Measurements from ENCODE around the gene CDC14B.

Gene CDC14B

DNA sequence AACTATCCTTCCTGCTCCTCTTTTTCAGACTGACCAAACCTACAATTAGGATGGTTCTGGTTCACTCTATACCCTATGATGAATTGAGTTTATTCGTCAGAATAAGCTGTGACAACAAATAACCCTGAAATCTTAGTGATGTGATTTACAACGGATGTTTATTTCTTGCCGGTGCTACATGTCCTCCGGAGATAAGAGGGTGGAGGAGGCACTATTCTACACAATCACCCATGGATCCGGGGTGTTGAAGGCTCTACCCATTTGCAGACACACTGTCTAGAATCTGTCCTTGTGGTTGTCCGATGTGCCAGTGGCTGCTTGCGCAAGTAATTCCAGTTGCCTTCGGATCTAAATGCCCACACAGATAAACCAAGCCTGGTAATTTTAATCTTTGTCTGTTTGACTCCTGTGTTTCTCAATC lies 44.7 kb downstream of the CDC14B start:
- TF ChIP-seq GATA2 (IDR thresholded peaks at IDR 0.05; ENCODE audit: low read depth, low read length), result no peak
- no peak for TF ChIP-seq GATA3 (IDR thresholded peaks at IDR 0.05; ENCODE audit: low read depth, low read length)

DNA sequence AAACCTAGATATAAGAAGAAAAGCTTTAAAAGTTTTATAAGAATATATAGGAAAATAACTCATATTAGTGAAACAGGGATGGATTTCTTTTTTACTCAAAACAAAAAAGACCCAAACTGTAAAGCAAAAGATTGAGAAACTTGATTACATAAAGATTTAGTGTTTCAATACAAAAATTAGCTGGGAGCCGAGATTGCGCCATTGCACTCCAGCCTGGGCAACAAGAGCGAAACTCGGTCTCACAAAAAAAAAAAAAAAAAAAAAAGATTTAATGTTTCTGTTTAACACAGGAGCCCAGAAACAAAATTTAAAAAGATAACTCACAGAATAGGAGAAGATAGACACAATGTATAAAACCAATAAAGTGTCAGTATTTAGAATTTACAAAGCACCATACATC lies 45.2 kb downstream of the CDC14B start:
- TF ChIP-seq GATA2 (IDR thresholded peaks at IDR 0.05; ENCODE audit: low read depth, low read length) (no peak), GATA3 (IDR thresholded peaks at IDR 0.05; ENCODE audit: low read depth, low read length) (no peak)

DNA sequence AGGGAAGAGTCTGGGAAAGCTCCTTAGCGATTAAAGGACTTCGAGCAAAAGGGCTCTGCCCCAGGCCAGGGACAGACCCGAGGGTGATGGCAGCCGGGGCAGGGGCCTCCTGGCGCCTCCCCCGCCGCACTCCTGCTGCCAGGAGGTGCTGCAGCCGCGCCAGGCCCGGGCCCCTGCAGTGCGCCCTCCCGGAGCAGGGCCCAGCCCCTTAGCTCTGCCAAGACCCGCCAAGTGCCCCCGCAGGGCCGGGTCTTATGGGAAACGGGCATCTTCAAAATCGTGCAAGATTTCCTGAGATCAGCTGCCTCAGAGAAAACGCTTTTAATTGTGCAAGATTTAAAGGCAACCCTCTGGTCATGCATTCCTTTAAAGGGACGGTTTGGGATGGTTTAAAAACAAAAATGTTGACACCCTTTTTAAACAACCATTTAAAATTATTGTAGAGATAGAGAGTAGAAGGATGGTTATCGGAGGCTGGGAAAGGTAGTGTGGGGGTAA lies 52.4 kb downstream of the CDC14B start:
- no peak for TF ChIP-seq GATA2 (IDR thresholded peaks at IDR 0.05; ENCODE audit: low read depth, low read length)
- TF ChIP-seq GATA3 (IDR thresholded peaks at IDR 0.05; ENCODE audit: low read depth, low read length), result no peak

DNA sequence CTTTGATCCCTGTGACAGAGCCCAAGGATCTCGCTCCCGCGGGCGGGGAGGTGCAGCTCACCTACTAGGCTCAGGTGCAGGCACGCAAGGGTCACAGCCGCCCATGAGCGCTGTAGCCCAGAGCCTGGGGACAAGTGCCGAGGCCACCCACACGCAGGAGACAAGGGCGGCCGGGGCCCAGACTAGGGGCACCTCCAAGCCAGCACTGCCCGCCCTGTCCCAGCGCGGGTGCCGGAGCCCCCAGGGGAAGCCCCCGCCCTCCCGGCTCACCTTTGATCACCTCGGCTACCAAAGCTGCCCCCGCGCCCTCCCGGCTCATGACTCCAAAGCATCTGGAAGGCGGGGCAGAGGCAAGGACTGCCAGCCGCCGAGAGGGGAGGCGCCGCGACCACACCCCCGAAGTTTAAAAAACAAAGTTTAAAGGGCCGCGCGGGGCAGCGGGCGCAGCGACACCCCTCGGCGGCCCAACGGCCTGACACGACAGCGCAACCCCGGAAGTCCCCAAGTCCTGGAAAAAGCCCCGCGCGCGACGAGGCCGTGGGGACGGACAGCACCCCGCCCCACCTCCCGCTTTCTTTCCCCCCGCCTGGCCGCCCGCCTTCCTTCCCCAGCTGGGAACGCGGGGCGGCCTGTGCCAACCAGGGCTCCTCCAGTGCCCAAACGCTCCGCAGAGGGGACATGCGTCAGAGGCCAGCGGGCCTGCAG lies 53.0 kb downstream of the CDC14B start:
- TF ChIP-seq GATA2 (IDR thresholded peaks at IDR 0.05; ENCODE audit: low read depth, low read length) (no peak), GATA3 (IDR thresholded peaks at IDR 0.05; ENCODE audit: low read depth, low read length) (no peak)

DNA sequence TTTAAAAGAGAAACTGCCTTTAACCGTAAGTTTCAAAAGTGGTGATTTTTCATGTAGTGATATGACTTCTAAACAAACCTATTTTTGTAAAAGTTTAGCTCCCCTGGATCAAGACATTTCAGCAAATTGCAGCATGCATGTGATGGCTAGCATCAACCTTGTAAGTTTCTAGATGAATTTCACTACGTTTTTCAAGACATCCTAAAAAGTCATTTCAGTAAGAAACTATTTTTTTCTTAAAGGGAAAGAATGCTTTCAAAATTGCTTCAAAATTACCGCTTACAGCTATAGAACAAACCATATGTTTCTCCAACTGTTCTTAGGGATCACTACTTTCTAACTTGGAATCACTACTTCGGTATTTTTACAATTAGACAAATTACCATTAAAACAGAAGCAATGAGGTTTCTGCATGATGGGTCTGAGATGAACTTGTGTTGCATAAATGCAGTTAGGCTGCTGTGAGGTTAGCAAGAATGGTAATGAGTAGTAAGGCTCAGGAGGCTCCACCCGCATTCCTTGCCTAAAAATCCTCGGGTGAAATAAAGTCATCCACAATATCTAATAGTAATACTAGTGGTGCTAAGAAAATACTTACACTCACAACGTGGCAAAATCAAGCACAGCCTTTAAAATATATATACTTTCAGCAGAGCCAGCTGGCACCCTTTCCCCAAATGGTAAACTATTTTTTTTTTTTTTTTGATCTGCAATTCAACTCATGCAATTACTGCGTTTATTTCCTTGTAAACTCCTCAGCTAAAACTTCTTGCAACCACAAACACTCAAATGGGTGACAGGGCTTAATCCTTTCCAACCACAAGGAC lies 53.8 kb downstream of the CDC14B start:
- no peak for TF ChIP-seq GATA3 (IDR thresholded peaks at IDR 0.05; ENCODE audit: low read depth, low read length)
- TF ChIP-seq GATA2 (IDR thresholded peaks at IDR 0.05; ENCODE audit: low read depth, low read length), result no peak

DNA sequence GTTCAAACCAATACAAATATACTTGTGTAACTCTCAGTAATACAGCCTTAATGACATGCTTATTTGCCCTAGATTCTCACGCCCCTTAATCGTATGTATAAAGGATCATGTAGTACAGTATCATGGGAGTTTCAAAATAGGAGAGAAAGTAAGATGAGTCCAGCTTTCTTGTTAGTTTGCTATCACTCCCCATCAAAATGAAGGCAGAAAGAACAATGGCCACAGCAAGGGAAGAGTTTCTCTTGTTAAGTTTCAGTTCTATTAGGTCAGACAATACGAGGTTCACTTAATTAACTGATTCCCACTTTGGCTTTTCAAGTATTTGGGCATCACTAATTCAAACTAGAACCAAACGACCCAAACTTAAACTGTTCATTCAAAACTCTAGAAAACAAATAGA lies 55.4 kb downstream of the CDC14B start:
- TF ChIP-seq GATA2 (IDR thresholded peaks at IDR 0.05; ENCODE audit: low read depth, low read length) (no peak), GATA3 (IDR thresholded peaks at IDR 0.05; ENCODE audit: low read depth, low read length) (no peak)

DNA sequence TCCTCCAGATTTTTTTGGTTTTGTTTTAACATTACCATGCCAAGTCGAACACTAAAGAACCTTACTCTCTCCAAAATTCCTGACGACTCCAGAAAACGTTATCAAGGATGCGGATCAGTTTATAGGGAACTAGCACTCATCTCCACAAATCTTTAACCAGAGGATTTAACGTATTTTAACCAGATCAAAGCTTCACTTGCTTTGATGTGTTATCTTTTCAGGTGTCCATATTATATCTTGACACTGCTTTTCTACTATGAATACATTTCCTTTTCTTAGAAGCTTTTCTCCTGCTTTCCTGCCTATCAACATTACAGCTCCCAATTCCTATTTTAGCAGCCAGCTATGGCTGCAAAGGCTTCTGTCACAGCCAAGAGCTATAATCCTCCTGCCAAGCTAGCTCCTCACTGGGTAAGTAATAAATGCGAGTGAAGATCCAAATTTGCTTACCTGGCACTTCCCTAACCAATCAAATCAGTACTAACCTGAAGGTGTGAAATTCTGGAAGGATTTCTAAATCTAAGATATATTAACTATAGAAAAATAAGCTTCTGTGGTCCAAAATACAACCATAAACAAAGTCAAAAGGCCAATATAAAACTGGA lies 60.2 kb downstream of the CDC14B start:
- TF ChIP-seq GATA3 (IDR thresholded peaks at IDR 0.05; ENCODE audit: low read depth, low read length) (no peak), GATA2 (IDR thresholded peaks at IDR 0.05; ENCODE audit: low read depth, low read length) (no peak)

DNA sequence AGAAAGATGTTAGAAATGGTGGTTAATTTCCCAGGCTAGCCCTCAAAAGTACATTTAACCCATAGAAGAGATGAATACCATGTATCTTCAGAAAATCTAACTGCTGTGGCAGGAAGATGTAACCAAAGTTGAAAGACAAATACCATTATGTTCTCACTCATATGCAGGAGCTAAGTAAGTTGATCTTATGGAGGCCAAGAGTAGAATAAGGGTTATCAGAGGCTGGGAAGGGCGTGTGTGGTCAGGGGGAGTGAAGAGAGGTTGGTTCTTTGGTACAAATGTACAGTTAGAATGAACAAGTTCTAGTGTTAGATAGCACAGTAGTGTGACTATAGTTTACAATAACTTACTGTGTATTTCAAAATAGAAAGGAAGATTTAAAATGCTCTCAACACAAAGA lies 61.7 kb downstream of the CDC14B start:
- TF ChIP-seq GATA3 (IDR thresholded peaks at IDR 0.05; ENCODE audit: low read depth, low read length) (no peak), GATA2 (IDR thresholded peaks at IDR 0.05; ENCODE audit: low read depth, low read length) (no peak)

DNA sequence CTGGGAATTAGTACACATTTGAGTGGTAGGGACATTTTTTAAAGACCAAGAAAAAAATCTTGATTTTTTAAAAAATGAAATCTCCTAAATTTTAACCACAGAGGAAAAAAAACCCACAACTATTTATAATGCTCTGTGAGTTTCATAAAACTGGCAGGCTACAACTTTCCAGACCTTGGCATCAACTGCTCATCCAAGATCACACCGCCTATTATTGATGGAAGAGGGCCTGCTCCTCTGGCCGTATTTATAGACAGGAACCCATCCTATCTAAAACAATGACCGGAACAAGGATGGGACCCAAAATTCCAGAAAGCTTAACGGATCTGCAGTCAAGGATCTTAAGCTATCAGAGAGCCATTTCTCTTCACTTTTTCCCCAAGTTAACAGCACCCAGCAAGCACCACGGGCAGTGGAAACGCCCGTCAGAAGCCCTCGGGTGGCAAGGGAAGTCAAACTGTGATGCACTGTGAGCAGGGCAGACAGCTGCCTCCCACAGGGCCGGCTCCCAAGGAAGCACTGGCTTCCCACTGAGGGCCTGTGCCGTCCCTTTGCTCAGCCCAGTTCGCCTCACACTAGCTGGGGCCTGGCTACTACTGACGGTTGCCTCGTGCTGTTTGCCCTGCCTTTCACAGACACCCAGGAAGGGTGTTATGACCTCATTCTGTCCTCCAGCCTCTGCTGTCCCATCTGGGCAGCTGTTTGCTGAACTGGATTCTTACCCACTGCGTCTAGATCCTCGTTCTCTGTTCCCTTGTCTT lies 62.8 kb downstream of the CDC14B start:
- TF ChIP-seq GATA3 (IDR thresholded peaks at IDR 0.05; ENCODE audit: low read depth, low read length) (no peak), GATA2 (IDR thresholded peaks at IDR 0.05; ENCODE audit: low read depth, low read length) (no peak)

DNA sequence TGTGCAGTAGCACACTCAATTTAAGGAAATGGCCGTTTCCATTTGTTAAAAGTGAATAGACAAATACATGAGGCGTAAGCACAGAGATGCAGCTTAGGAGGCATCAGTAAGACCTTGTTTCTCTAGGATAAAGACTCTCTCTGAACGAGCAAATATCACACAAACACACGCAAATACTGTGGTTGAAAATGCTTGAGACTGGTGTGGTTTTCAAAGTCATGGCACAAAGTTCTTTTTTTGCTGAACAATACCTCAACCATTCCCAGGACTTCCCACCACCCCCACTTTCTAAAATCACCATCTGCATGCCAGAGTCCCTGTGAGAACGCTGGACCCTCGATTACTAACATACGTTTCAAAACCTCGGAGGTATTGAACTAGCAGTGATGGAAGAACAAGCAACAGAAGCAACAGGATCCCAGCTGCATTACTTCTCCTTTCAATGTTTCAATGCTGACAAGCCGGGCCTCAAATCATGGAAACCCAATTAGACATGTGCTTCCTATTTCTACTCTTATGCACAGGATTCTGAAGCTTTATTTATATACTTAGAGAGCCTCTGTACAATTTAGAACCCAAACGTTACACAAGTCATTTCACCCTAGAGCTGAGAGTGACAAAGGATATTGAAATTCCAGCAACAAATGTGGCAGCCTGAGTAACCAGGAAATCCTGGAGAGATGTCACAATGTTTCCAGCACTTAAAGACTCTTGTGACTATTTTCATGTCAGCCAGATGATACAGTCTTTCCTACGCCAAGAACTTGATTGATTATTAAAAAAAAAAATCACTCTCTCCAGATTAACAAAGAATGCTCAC lies 63.9 kb downstream of the CDC14B start:
- TF ChIP-seq GATA2 (IDR thresholded peaks at IDR 0.05; ENCODE audit: low read depth, low read length) (no peak), GATA3 (IDR thresholded peaks at IDR 0.05; ENCODE audit: low read depth, low read length) (no peak)

DNA sequence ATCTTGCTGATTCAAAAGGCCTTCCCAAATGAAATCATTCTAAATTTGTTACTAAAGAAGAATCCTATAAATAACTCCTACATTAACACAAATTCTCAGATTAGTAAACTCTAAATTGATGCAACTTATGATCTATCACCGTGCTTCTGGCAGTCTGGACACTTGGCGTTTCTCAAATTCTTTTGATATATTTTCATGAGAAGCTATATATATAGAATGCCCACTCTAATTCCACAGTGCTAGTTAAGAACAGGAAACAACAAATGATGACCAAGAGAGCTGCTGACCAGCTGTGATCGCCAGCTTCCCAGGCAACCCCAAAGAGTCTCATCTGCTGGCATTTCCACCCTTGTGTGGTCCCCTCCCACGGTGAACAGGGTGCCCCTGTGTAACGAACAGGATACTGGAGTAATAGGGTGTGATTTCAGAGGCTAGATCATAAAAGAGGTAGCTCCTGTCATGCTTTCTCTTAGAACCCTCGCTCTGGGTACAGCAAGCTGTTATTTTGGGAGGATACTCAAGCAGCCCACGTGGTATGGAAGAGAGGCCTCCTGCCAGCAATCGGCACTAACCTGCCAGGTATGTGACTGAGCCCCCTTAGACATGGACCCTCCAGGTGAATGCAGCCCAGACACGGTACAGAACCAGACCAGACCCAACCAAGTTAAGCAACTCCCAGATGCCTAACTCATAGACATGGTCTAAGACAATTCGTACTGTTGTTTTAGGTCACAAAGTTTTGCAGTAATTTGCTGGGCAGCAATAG lies 64.7 kb downstream of the CDC14B start:
- TF ChIP-seq GATA2 (IDR thresholded peaks at IDR 0.05; ENCODE audit: low read depth, low read length) (no peak), GATA3 (IDR thresholded peaks at IDR 0.05; ENCODE audit: low read depth, low read length) (no peak)

DNA sequence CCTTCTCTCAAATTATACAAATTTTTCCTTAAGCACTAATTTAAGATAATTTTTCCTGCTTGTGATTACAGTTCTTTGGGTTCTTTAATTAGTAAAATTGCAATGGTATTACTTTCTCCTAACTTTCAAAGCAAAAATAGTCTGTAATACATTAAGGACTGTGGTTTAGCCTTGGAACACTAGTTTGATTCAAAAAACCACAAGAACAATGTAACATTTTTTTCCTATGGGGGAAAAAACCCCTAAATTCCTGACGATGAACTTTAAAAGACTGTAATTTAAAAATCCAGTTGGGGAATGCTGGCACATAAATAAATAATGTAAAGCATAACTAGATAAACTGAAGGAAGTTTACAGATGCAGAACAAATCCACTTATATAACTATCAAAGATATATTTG lies 65.3 kb downstream of the CDC14B start:
- no peak for TF ChIP-seq GATA2 (IDR thresholded peaks at IDR 0.05; ENCODE audit: low read depth, low read length)
